Trophoblast cell (in vitro differentiated cells and primary cell): Measurements from ENCODE around the gene USP35.
"Not testable (repeated sequence)": the region's sequence is repeated elsewhere in the genome, so short reads cannot be mapped to it uniquely, and the experiment has no call there.

Source experiments
- DNase-seq, 2 donors: peaks; one replicate each; pipeline ENCODE4 v3.0.0-alpha.2; 2016
- H2AFZ ChIP-seq: 2 replicates; pipeline ENCODE4 v1.6.1; 2013; ENCODE audit warnings: low read length, moderate library complexity, mild to moderate bottlenecking; ENCODE audit not compliant: insufficient read depth, poor library complexity
- H2AK5ac ChIP-seq: 2 replicates; pipeline ENCODE4 v1.6.1; 2013; ENCODE audit warnings: mild to moderate bottlenecking, low read length
- H2BK120ac ChIP-seq: 2 replicates; pipeline ENCODE4 v1.6.1; 2013; ENCODE audit warnings: low read length, mild to moderate bottlenecking, moderate library complexity; ENCODE audit not compliant: insufficient read depth, poor library complexity
- H2BK12ac ChIP-seq: 2 replicates; pipeline ENCODE4 v1.6.1; 2013; ENCODE audit warnings: mild to moderate bottlenecking, low read length, moderate library complexity
- H2BK5ac ChIP-seq: 2 replicates; pipeline ENCODE4 v1.6.1; 2013; ENCODE audit warnings: low read length, low read depth, moderate library complexity, mild to moderate bottlenecking; ENCODE audit not compliant: poor library complexity
- H3K14ac ChIP-seq: 2 replicates; pipeline ENCODE4 v1.6.1; 2013; ENCODE audit warnings: mild to moderate bottlenecking, low read length
- H3K18ac ChIP-seq: 2 replicates; pipeline ENCODE4 v1.6.1; 2013; ENCODE audit warnings: mild to moderate bottlenecking, low read length
- H3K23ac ChIP-seq: 2 replicates; pipeline ENCODE4 v1.6.1; 2013; ENCODE audit warnings: low read length
- H3K27ac ChIP-seq: 2 replicates; pipeline ENCODE4 v1.5.1; 2013; ENCODE audit warnings: low read depth, mild to moderate bottlenecking, inconsistent platforms, low read length, moderate library complexity
- H3K27me3 ChIP-seq: 2 replicates; pipeline ENCODE4 v1.6.1; 2013; ENCODE audit warnings: inconsistent platforms, mild to moderate bottlenecking, low read length, moderate library complexity; ENCODE audit not compliant: insufficient read depth
- H3K36me3 ChIP-seq, 2 experiments: 1 replicate in 1 of 2; 2 replicates in 1 of 2; pipeline ENCODE4 v1.6.1; 2013; ENCODE audit warnings: low read length in 2 of 2, mild to moderate bottlenecking in 2 of 2, moderate library complexity in 1 of 2; ENCODE audit not compliant: insufficient read depth in 2 of 2, control insufficient read depth in 1 of 2
- H3K4ac ChIP-seq: 2 replicates; pipeline ENCODE4 v1.6.1; 2013; ENCODE audit warnings: low read depth, mild to moderate bottlenecking, low read length, moderate library complexity
- H3K4me1 ChIP-seq, 2 experiments: 1 replicate in 1 of 2; 2 replicates in 1 of 2; pipeline ENCODE4 v1.6.1; 2013; ENCODE audit warnings: low read length in 2 of 2, mild to moderate bottlenecking in 2 of 2, moderate library complexity in 1 of 2; ENCODE audit not compliant: insufficient read depth in 2 of 2, control insufficient read depth in 1 of 2
- H3K4me2 ChIP-seq: 2 replicates; pipeline ENCODE4 v1.6.1; 2013; ENCODE audit warnings: inconsistent platforms, mild to moderate bottlenecking, low read length, moderate library complexity
- H3K4me3 ChIP-seq: 2 replicates; pipeline ENCODE4 v1.5.1; 2013; ENCODE audit warnings: mild to moderate bottlenecking, low read depth, low read length, inconsistent platforms
- H3K79me1 ChIP-seq: one replicate; pipeline ENCODE4 v1.6.1; 2013; ENCODE audit warnings: low read length
- H3K79me2 ChIP-seq: 2 replicates; pipeline ENCODE4 v1.6.1; 2013; ENCODE audit warnings: low read length, mild to moderate bottlenecking; ENCODE audit not compliant: control insufficient read depth, insufficient read depth, poor library complexity
- H3K9ac ChIP-seq: 2 replicates; pipeline ENCODE4 v1.6.1; 2013; ENCODE audit warnings: mild to moderate bottlenecking, low read length
- H3K9me3 ChIP-seq: 2 replicates; pipeline ENCODE4 v1.6.1; 2013; ENCODE audit warnings: low read depth, mild to moderate bottlenecking, control low read depth, inconsistent platforms, low read length; ENCODE audit not compliant: insufficient read depth
- H4K12ac ChIP-seq: 2 replicates; pipeline ENCODE4 v1.6.1; 2013; ENCODE audit warnings: low read depth, mild to moderate bottlenecking, low read length, moderate library complexity
- H4K8ac ChIP-seq: 2 replicates; pipeline ENCODE4 v1.6.1; 2013; ENCODE audit warnings: low read depth, mild to moderate bottlenecking, low read length, moderate library complexity
- H4K91ac ChIP-seq: one replicate; pipeline ENCODE4 v1.6.1; 2013; ENCODE audit warnings: low read depth, mild to moderate bottlenecking, low read length, moderate library complexity
- WGBS: extraction: QIAGEN DNeasy Blood & Tissue Kit; methylation state at CpG from one replicate; pipeline ENCODE4 v1.1.7; 2013; ENCODE audit warnings: missing lambda C conversion rate; ENCODE audit not compliant: insufficient read length, insufficient coverage; ENCODE audit errors: extremely low coverage; 5-methylcytosine and 5-hydroxymethylcytosine counted together

USP35 gene

GRCh38 chr11:78229106-78229505, 40.4 kb downstream of the USP35 start:
- H2BK5ac ChIP-seq, result no peak overlapping the region
- H3K79me2 ChIP-seq, result no peaks in the 10 kb centered on the region
- WGBS, result no CpG with 5 or more reads among the region's 2 CpGs
- no peak overlapping the region for H3K4me3 ChIP-seq
- H3K27ac ChIP-seq, result no peak overlapping the region
- H3K18ac ChIP-seq, result peak overlapping the region; percentile 26
- H3K4me2 ChIP-seq, result no peak overlapping the region
- peaks cover 2 to 3% of the 10 kb centered on the region in 2 experiments for H3K4me1 ChIP-seq
- peaks cover 21 to 40% of the 10 kb centered on the region in 2 experiments for H3K36me3 ChIP-seq
- no peak overlapping the region for H3K23ac ChIP-seq
- no peak overlapping the region for H4K12ac ChIP-seq
- H3K4ac ChIP-seq, result no peak overlapping the region
- DNase-seq, result no peak
- H3K79me1 ChIP-seq, result no peaks in the 10 kb centered on the region
- H4K8ac ChIP-seq, result peak overlapping the region; percentile 34
- H3K9me3 ChIP-seq, result no peaks in the 10 kb centered on the region
- no peaks in the 10 kb centered on the region for H3K27me3 ChIP-seq
- no peak overlapping the region for H2AK5ac ChIP-seq
- H4K91ac ChIP-seq, result no peak overlapping the region
- H2AFZ ChIP-seq, result no peak overlapping the region
- no peak overlapping the region for H3K9ac ChIP-seq
- H3K14ac ChIP-seq, result no peak overlapping the region
- H2BK12ac ChIP-seq, result no peak overlapping the region
- H2BK120ac ChIP-seq, result no peak overlapping the region

GRCh38 chr11:78230161-78230877, 41.6 kb downstream of the USP35 start:
- Histone ChIP-seq H2AFZ (no peak overlapping the region), H3K18ac (no peak overlapping the region), H3K4me2 (no peak overlapping the region), H3K4ac (no peak overlapping the region), H4K91ac (no peak overlapping the region), H3K36me3 (peaks cover 13 to 28% of the 10 kb centered on the region in 2 experiments), H4K8ac (no peak overlapping the region), H3K79me1 (no peaks in the 10 kb centered on the region), H2BK5ac (no peak overlapping the region), H3K4me3 (no peak overlapping the region), H3K9me3 (no peaks in the 10 kb centered on the region), H3K27ac (no peak overlapping the region), H3K4me1 (peaks cover 3% of the 10 kb centered on the region in 2 experiments), H2AK5ac (no peak overlapping the region), H4K12ac (no peak overlapping the region), H3K14ac (no peak overlapping the region), H3K27me3 (no peaks in the 10 kb centered on the region), H3K79me2 (no peaks in the 10 kb centered on the region), H3K23ac (no peak overlapping the region), H2BK12ac (peak overlapping the region; percentile 11), H3K9ac (no peak overlapping the region), H2BK120ac (no peak overlapping the region)
- no CpG with 5 or more reads among the region's 7 CpGs for WGBS
- no peak for DNase-seq

- no peak overlapping the region for H2BK12ac ChIP-seq
- DNase-seq, result no peak
- H3K23ac ChIP-seq, result no peak overlapping the region
- H3K27ac ChIP-seq, result peak overlapping the region; percentile 14
- H4K8ac ChIP-seq, result no peak overlapping the region
- H2BK5ac ChIP-seq, result no peak overlapping the region
- H3K4me1 ChIP-seq, result peaks cover 3% of the 10 kb centered on the region in 2 experiments
- H3K18ac ChIP-seq, result no peak overlapping the region
- no peaks in the 10 kb centered on the region for H3K27me3 ChIP-seq
- H3K4ac ChIP-seq, result no peak overlapping the region
- H3K79me2 ChIP-seq, result no peaks in the 10 kb centered on the region
- no peak overlapping the region for H2AK5ac ChIP-seq
- H2BK120ac ChIP-seq, result no peak overlapping the region
- no peak overlapping the region for H4K12ac ChIP-seq
- H3K14ac ChIP-seq, result no peak overlapping the region
- peaks cover 6 to 17% of the 10 kb centered on the region in 2 experiments for H3K36me3 ChIP-seq
- H3K4me2 ChIP-seq, result no peak overlapping the region
- no peak overlapping the region for H3K4me3 ChIP-seq
- H3K79me1 ChIP-seq, result no peaks in the 10 kb centered on the region
- H3K9ac ChIP-seq, result no peak overlapping the region
- no peak overlapping the region for H4K91ac ChIP-seq
- no peaks in the 10 kb centered on the region for H3K9me3 ChIP-seq
- H2AFZ ChIP-seq, result no peak overlapping the region
Measured at GRCh38 chr11:78231962-78232501, 43.3 kb downstream of the USP35 start.

- not testable (repeated sequence) for H2BK12ac ChIP-seq, H3K14ac ChIP-seq, H3K27me3 ChIP-seq, H3K18ac ChIP-seq, DNase-seq, H2AFZ ChIP-seq, H2BK120ac ChIP-seq, H4K12ac ChIP-seq, H3K27ac ChIP-seq, H2AK5ac ChIP-seq, H3K4me2 ChIP-seq, H2BK5ac ChIP-seq, H3K9ac ChIP-seq, H3K79me1 ChIP-seq, H3K4ac ChIP-seq, H3K9me3 ChIP-seq, H4K8ac ChIP-seq, H3K4me1 ChIP-seq, H3K23ac ChIP-seq, H3K79me2 ChIP-seq, H3K4me3 ChIP-seq
- peak overlapping the region; percentile 8 for H4K91ac ChIP-seq
- WGBS, result no CpG with 5 or more reads among the region's 6 CpGs
- peaks cover 6 to 17% of the 10 kb centered on the region in 2 experiments for H3K36me3 ChIP-seq
Measured at GRCh38 chr11:78233046-78233445, 44.3 kb downstream of the USP35 start.
